Endothelial cell of umbilical vein (primary cell): ENCODE results near the gene LRFN3.

Experiments
- CTCF ChIP-seq, 2 donors: IDR thresholded peaks; 1 replicate in 1 of 2; 2 replicates in 1 of 2; pipeline ENCODE4 v1.5.1; 2011; ENCODE audit warnings: low read length in 2 of 2, mild to moderate bottlenecking in 2 of 2, moderate library complexity in 2 of 2, control low read depth in 1 of 2, inconsistent platforms in 1 of 2, low read depth in 1 of 2; ENCODE audit not compliant: insufficient read depth in 1 of 2; ENCODE audit errors: extremely low read depth in 1 of 2
- EZH2 ChIP-seq: IDR thresholded peaks from 2 replicates; pipeline ENCODE4 v1.6.1; 2012; ENCODE audit warnings: borderline replicate concordance, low read depth, mild to moderate bottlenecking, moderate library complexity, low read length, inconsistent platforms; ENCODE audit not compliant: severe bottlenecking
- JUN ChIP-seq: IDR thresholded peaks from 2 replicates; pipeline ENCODE4 v1.6.1; 2011; ENCODE audit warnings: borderline replicate concordance, low read depth; ENCODE audit not compliant: insufficient read length, insufficient read depth

- no peak for TF ChIP-seq CTCF (IDR thresholded peaks at IDR 0.05; ENCODE audit: extremely low read depth in 1 of 2, insufficient read depth in 1 of 2, low read depth in 1 of 2, low read length in 2 of 2)
- TF ChIP-seq EZH2 = no peak
- TF ChIP-seq JUN = no peak
These were observed 10.0 kb downstream of the LRFN3 start for GRCh38 chr19:35946203-35946602.
